Activated CD8-positive, alpha-beta memory T cell treated with anti-CD3 and anti-CD28 coated beads, Interleukin-2, amount 10 ng/mL, durations not matched to agents 7 days and 5 days (primary cell): ENCODE data around the gene PLB1. TPM values are rescaled to one million over a fixed set of nuclear protein-coding genes. Genes with fewer than 3 reads are reported as not detected.

Experiments used
- ATAC-seq: fragments of 150-1000 bp; cut with Tn5 transposase; one replicate; pipeline ENCODE4 v1.10.0; 2021; ENCODE audit warnings: moderate library complexity
- CTCF ChIA-PET: fragments of 350-600 bp; sonication (Branson Sonifier 250); formaldehyde crosslinking; loops from one replicate; lab custom pipeline; 2021; ENCODE audit warnings: antibody characterized with exemption; lab: Charles Lee
- DNase-seq: peaks from one replicate; pipeline ENCODE4 v3.0.0-alpha.2; 2020
- H3K27ac Mint-ChIP-seq: one replicate; pipeline ENCODE4 v1.8.0; 2021; ENCODE audit warnings: mild to moderate bottlenecking, mixed read lengths
- H3K27me3 Mint-ChIP-seq: one replicate; pipeline ENCODE4 v1.8.0; 2021; ENCODE audit warnings: mixed read lengths
- H3K36me3 Mint-ChIP-seq: one replicate; pipeline ENCODE4 v1.8.0; 2021; ENCODE audit warnings: mild to moderate bottlenecking, mixed read lengths
- H3K4me1 Mint-ChIP-seq: one replicate; pipeline ENCODE4 v1.8.0; 2021; ENCODE audit warnings: mixed read lengths
- H3K4me3 Mint-ChIP-seq: one replicate; pipeline ENCODE4 v1.8.0; 2021; ENCODE audit warnings: mild to moderate bottlenecking, moderate library complexity, mixed read lengths
- H3K9me3 Mint-ChIP-seq: one replicate; pipeline ENCODE4 v1.8.0; 2022; ENCODE audit warnings: low read depth, mixed read lengths
- total RNA-seq, 2 experiments: library from RNA; stranded (reverse); gene quantifications; one replicate each; pipeline ENCODE4 v1.2.3, GENCODE V29; 2021

PLB1 gene
- total RNA-seq, 2 experiments from 2014 or later = 0.67 to 1.2 TPM

- ATAC-seq (no peak), DNase-seq (no peak)
- peaks cover 2% of the 10 kb centered on the region for H3K36me3 Mint-ChIP-seq
- H3K4me1 Mint-ChIP-seq = peaks cover 5% of the 10 kb centered on the region
- CTCF ChIA-PET = interaction anchor here (1.2 kb wide), 1 partner anchor 151 kb away, joined by 3 read pairs; the partner anchor contains the start of gene PPP1CB
- no peaks in the 10 kb centered on the region for H3K9me3 Mint-ChIP-seq
- H3K27me3 Mint-ChIP-seq = no peaks in the 10 kb centered on the region
- no peak overlapping the region for H3K27ac Mint-ChIP-seq
- H3K4me3 Mint-ChIP-seq = no peak overlapping the region
Observed at GRCh38 chr2:28600181-28600580, 104.3 kb downstream of the PLB1 start.

- Mint-ChIP-seq H3K4me3 (no peak overlapping the region), H3K36me3 (no peaks in the 10 kb centered on the region), H3K4me1 (peaks cover 5% of the 10 kb centered on the region), H3K27ac (no peak overlapping the region), H3K27me3 (no peaks in the 10 kb centered on the region), H3K9me3 (no peaks in the 10 kb centered on the region)
- CTCF ChIA-PET = interaction anchor here (12.5 kb wide), 1 partner anchor 7 kb away, joined by 107 read pairs; no protein-coding TSS in a partner anchor
- ATAC-seq = no peak
- DNase-seq = no peak
Observed at GRCh38 chr2:28601616-28602015, 105.8 kb downstream of the PLB1 start.

- ATAC-seq = no peak
- Mint-ChIP-seq H3K4me1 (peaks cover 5% of the 10 kb centered on the region), H3K36me3 (no peaks in the 10 kb centered on the region), H3K4me3 (no peak overlapping the region), H3K27me3 (no peaks in the 10 kb centered on the region), H3K9me3 (no peaks in the 10 kb centered on the region), H3K27ac (no peak overlapping the region)
- DNase-seq = no peak
- CTCF ChIA-PET = interaction anchor here (12.5 kb wide), 1 partner anchor 8 kb away, joined by 107 read pairs; no protein-coding TSS in a partner anchor
Observed at GRCh38 chr2:28602136-28602660, 106.3 kb downstream of the PLB1 start.

DNA sequence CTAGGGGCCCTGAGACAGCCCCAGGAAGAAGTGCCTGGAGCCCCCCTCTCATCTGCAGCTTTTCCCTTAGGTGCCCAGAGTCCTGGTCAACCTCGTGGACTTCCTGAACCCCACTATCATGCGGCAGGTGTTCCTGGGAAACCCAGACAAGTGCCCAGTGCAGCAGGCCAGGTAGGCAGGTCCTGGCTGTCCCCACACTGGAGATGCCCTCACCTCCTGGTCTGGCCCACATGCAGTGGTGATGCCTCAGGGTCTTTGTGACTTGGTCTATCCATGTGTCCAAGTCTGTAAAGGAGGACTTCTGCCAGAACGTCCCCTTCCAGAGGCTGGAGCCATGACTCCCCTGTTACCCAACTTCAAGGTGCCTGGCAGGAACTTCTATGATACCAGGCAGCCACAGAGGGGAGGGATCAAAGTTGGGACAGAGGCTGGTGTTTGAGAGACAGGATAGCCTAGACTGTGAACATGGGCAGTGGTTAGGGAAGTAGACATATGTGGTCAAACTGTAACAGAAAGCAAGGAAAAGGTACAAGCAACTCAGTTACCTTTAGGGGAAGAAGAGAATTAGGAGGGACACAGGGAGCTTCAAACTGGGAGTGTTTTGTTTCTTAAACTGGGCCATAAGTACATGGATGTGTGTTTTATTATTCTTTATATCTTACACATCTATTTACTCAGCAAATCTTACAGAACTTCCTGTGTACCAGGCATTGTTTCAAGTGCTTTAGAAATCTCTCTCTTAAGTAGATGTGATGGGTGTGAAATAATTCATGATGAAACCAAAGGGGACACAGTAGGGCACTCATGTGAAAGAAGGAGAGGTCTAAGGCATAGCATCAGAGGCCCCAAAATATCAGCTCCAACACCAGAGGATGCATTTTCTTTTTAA is 107.1 kb downstream of the PLB1 start:
- Mint-ChIP-seq H3K4me1 (peaks cover 5% of the 10 kb centered on the region), H3K36me3 (no peaks in the 10 kb centered on the region), H3K27ac (no peak overlapping the region), H3K4me3 (no peak overlapping the region), H3K27me3 (no peaks in the 10 kb centered on the region), H3K9me3 (no peaks in the 10 kb centered on the region)
- no peak for DNase-seq
- no peak for ATAC-seq
- CTCF ChIA-PET = interaction anchor here (1.2 to 12.5 kb wide), 2 partner anchors 8 to 13 kb away, joined by 3 to 107 read pairs; no protein-coding TSS in a partner anchor

DNA sequence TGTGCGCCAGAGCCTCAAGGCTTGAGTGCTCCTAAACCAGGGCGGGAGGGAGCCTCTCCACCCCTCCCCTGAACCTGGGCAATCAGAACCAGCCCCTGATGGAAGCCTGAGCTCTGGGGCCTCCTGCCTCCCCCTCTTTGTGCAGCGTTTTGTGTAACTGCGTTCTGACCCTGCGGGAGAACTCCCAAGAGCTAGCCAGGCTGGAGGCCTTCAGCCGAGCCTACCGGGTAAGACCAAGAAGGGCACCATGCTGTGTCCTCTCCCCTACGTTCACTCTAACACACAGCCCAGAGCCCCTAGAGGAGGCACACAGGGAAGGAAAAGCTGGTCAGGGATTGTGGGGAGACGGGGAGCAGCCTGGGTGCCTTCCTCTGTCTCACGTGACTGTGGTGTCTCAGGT is 108.0 kb downstream of the PLB1 start:
- Mint-ChIP-seq H3K9me3 (no peaks in the 10 kb centered on the region), H3K27ac (no peak overlapping the region), H3K27me3 (no peaks in the 10 kb centered on the region), H3K36me3 (no peaks in the 10 kb centered on the region), H3K4me3 (no peak overlapping the region), H3K4me1 (peaks cover 5% of the 10 kb centered on the region)
- ATAC-seq (no peak), DNase-seq (no peak)
- CTCF ChIA-PET = interaction anchor here (1.2 to 12.5 kb wide), 2 partner anchors 9 to 12 kb away, joined by 3 to 107 read pairs; no protein-coding TSS in a partner anchor

- DNase-seq = no peak
- Mint-ChIP-seq H3K27me3 (no peaks in the 10 kb centered on the region), H3K36me3 (peaks cover 3% of the 10 kb centered on the region), H3K4me3 (no peak overlapping the region), H3K4me1 (peaks cover 7% of the 10 kb centered on the region), H3K9me3 (no peaks in the 10 kb centered on the region), H3K27ac (no peak overlapping the region)
- CTCF ChIA-PET = interaction anchor here (1.2 to 12.5 kb wide), 2 partner anchors 10 to 12 kb away, joined by 3 to 107 read pairs; no protein-coding TSS in a partner anchor
- ATAC-seq = no peak
Observed at GRCh38 chr2:28604284-28604843, 108.5 kb downstream of the PLB1 start.

DNA sequence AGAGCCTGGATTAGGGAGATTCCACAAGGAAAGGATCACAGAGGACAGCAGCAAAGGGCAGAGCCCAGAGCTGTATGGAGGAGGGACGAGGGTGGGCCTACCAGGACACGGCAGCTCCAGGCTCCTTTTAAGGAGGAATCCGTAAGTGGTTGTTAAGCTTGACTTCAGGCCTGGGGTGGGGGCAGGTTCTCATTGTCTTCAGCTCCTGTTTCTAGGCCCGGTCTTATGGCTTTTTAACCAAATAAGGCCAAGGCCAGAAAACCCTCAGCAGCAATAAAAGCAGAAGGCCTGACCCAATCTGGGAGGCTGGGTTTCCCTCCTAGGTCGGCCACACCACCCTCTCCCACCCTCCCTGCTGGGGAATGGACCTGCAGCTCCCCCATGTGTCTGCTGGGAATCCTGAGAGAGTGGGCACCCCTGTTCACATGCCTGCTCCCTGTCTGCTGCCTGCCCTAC is 111.2 kb downstream of the PLB1 start:
- Mint-ChIP-seq H3K9me3 (no peaks in the 10 kb centered on the region), H3K4me1 (peaks cover 26% of the 10 kb centered on the region)
- CTCF ChIA-PET = interaction anchor here (1.3 to 12.5 kb wide), 2 partner anchors 12 kb away, joined by 3 to 107 read pairs; no protein-coding TSS in a partner anchor

GRCh38 chr2:28607730-28608499 is 112.1 kb downstream of the PLB1 start:
- CTCF ChIA-PET = interaction anchor here (1.0 to 12.5 kb wide), 3 partner anchors 13 to 144 kb away, joined by 3 to 107 read pairs (median 6); partner anchors contain the start of gene PPP1CB
- Mint-ChIP-seq H3K9me3 (no peaks in the 10 kb centered on the region), H3K27ac (no peak overlapping the region), H3K27me3 (no peaks in the 10 kb centered on the region), H3K4me3 (no peak overlapping the region), H3K4me1 (peaks cover 28% of the 10 kb centered on the region), H3K36me3 (peaks cover 4% of the 10 kb centered on the region)
- DNase-seq = no peak
- no peak for ATAC-seq

More for the DNA sequence above, 111.2 kb downstream of the PLB1 start:
- Mint-ChIP-seq H3K4me3 (no peak overlapping the region), H3K27ac (no peak overlapping the region), H3K36me3 (peaks cover 4% of the 10 kb centered on the region), H3K27me3 (no peaks in the 10 kb centered on the region)
- no peak for DNase-seq
- ATAC-seq = no peak

- Mint-ChIP-seq H3K36me3 (peaks cover 4% of the 10 kb centered on the region), H3K27ac (no peak overlapping the region), H3K4me3 (no peak overlapping the region), H3K9me3 (no peaks in the 10 kb centered on the region), H3K27me3 (no peaks in the 10 kb centered on the region), H3K4me1 (peaks cover 24% of the 10 kb centered on the region)
- ATAC-seq = no peak
- CTCF ChIA-PET = interaction anchor here (1.0 to 12.5 kb wide), 3 partner anchors 14 to 143 kb away, joined by 3 to 107 read pairs (median 6); partner anchors contain the start of gene PPP1CB
- no peak for DNase-seq
Observed at GRCh38 chr2:28608500-28609424, 112.9 kb downstream of the PLB1 start.

GRCh38 chr2:28610583-28611201 is 114.8 kb downstream of the PLB1 start:
- no peak overlapping the region for H3K4me3 Mint-ChIP-seq

GRCh38 chr2:28612131-28612812 is 116.4 kb downstream of the PLB1 start:
- Mint-ChIP-seq H3K4me1 (peaks cover 32% of the 10 kb centered on the region), H3K36me3 (peaks cover 4% of the 10 kb centered on the region), H3K4me3 (no peak overlapping the region), H3K27ac (no peak overlapping the region), H3K27me3 (no peaks in the 10 kb centered on the region), H3K9me3 (no peaks in the 10 kb centered on the region)
- no peak for DNase-seq
- ATAC-seq = no peak
- CTCF ChIA-PET = interaction anchor here (1.3 to 12.5 kb wide), 7 partner anchors 9 to 140 kb away, joined by 3 to 107 read pairs (median 5); partner anchors contain the start of gene PPP1CB

More at GRCh38 chr2:28610583-28611201, 114.8 kb downstream of the PLB1 start:
- Mint-ChIP-seq H3K27ac (peak overlapping the region; percentile 50), H3K36me3 (peaks cover 4% of the 10 kb centered on the region), H3K9me3 (no peaks in the 10 kb centered on the region), H3K27me3 (no peaks in the 10 kb centered on the region), H3K4me1 (peaks cover 24% of the 10 kb centered on the region)
- ATAC-seq (peak; percentile 63), DNase-seq (peak; percentile 72)
- CTCF ChIA-PET = interaction anchor here (1.2 to 12.5 kb wide), 4 partner anchors 10 to 44 kb away, joined by 3 to 107 read pairs (median 8); no protein-coding TSS in a partner anchor
